ENCODE data around the gene TNRC6A.
A peak's percentile ranks its signal among the peaks of the same experiment; 100 is the strongest.
"Not testable (repeated sequence)": the region's sequence is repeated elsewhere in the genome, so short reads cannot be mapped to it uniquely, and the experiment has no call there.

Gene TNRC6A

GRCh38 chr16:24729243-24729950 lies at the start of gene TNRC6A:
TSS of gene TNRC6A (plus strand) at chr16:24729651. CDS start at chr16:24729842, 191 bp downstream.
- peak; percentile 45 for DNase-seq (ENCODE audit: low read depth, low spot score)

GRCh38 chr16:24681793-24682192 lies 47.7 kb upstream of the TNRC6A start:
- DNase-seq (ENCODE audit: low read depth, low spot score): no peak

GRCh38 chr16:24683250-24683649 lies 46.2 kb upstream of the TNRC6A start:
- no peak for DNase-seq (ENCODE audit: low read depth, low spot score)

GRCh38 chr16:24683847-24684493 lies 45.5 kb upstream of the TNRC6A start:
- DNase-seq (ENCODE audit: low read depth, low spot score): no peak

GRCh38 chr16:24685539-24686432 lies 43.7 kb upstream of the TNRC6A start:
- peak; percentile 33 for DNase-seq (ENCODE audit: low read depth, low spot score)

GRCh38 chr16:24686678-24687077 lies 42.8 kb upstream of the TNRC6A start:
- DNase-seq (ENCODE audit: low read depth, low spot score): no peak

- DNase-seq (ENCODE audit: low read depth, low spot score): no peak
Observed at GRCh38 chr16:24688359-24688758, 41.1 kb upstream of the TNRC6A start.

GRCh38 chr16:24689128-24689527 lies 40.3 kb upstream of the TNRC6A start:
- peak; percentile 21 for DNase-seq (ENCODE audit: low read depth, low spot score)

GRCh38 chr16:24692854-24693253 lies 36.6 kb upstream of the TNRC6A start:
- DNase-seq (ENCODE audit: low read depth, low spot score): no peak

- no peak for DNase-seq (ENCODE audit: low read depth, low spot score)
Observed at GRCh38 chr16:24694931-24695330, 34.5 kb upstream of the TNRC6A start.

GRCh38 chr16:24696699-24697098 lies 32.8 kb upstream of the TNRC6A start:
- DNase-seq (ENCODE audit: low read depth, low spot score): no peak

- no peak for DNase-seq (ENCODE audit: low read depth, low spot score)
Observed at GRCh38 chr16:24698308-24698707, 31.1 kb upstream of the TNRC6A start.

GRCh38 chr16:24699151-24699723 lies 30.2 kb upstream of the TNRC6A start:
- no peak for DNase-seq (ENCODE audit: low read depth, low spot score)

GRCh38 chr16:24700549-24701392 lies 28.7 kb upstream of the TNRC6A start:
- peak; percentile 88 for DNase-seq (ENCODE audit: low read depth, low spot score)

GRCh38 chr16:24701521-24701951 lies 27.9 kb upstream of the TNRC6A start:
- no peak for DNase-seq (ENCODE audit: low read depth, low spot score)

- DNase-seq (ENCODE audit: low read depth, low spot score): not testable (repeated sequence)
Observed at GRCh38 chr16:24707760-24708159, 21.7 kb upstream of the TNRC6A start.

GRCh38 chr16:24713379-24713778 lies 16.1 kb upstream of the TNRC6A start:
- DNase-seq (ENCODE audit: low read depth, low spot score): no peak

GRCh38 chr16:24717411-24717810 lies 12.0 kb upstream of the TNRC6A start:
- no peak for DNase-seq (ENCODE audit: low read depth, low spot score)

- DNase-seq (ENCODE audit: low read depth, low spot score): no peak
Observed at GRCh38 chr16:24718967-24719521, 10.4 kb upstream of the TNRC6A start.

GRCh38 chr16:24721830-24722238 lies 7.6 kb upstream of the TNRC6A start:
- DNase-seq (ENCODE audit: low read depth, low spot score): no peak

GRCh38 chr16:24723663-24724062 lies 5.8 kb upstream of the TNRC6A start:
- no peak for DNase-seq (ENCODE audit: low read depth, low spot score)
